HEK293 (cell line): ENCODE measurements around the gene TSHZ2.
A peak's percentile ranks its signal among the peaks of the same experiment; 100 is the strongest.

ENCODE experiments used
- CTCF ChIA-PET: fragments of 350-600 bp; formaldehyde crosslinking; extraction: SDS; loops from one replicate; lab custom pipeline; 2021; ENCODE audit warnings: antibody characterized with exemption; lab: Yijun Ruan, JAX
- POLR2A ChIA-PET: fragments of 300-600 bp; formaldehyde crosslinking; extraction: SDS; loops from one replicate; lab custom pipeline; 2020; ENCODE audit warnings: antibody characterized with exemption, inconsistent platforms; lab: Yijun Ruan, JAX
- H3K27ac ChIP-seq: fragments of 200-500 bp; sonication (Bioruptor generic); 2 replicates; pipeline ENCODE4 v1.5.1; 2014; ENCODE audit warnings: low read depth, low read length, control low read depth, inconsistent platforms; ENCODE audit errors: extremely low read depth
- H3K36me3 ChIP-seq, 2 experiments: fragments of 200-500 bp in 1 of 2; sonication (Bioruptor generic) in 1 of 2; 1 replicate in 1 of 2; 2 replicates in 1 of 2; pipeline ENCODE4 v1.5.1; 2014 to 2017; ENCODE audit warnings: inconsistent platforms in 2 of 2, low read length in 2 of 2; ENCODE audit not compliant: control insufficient read depth in 2 of 2, insufficient read depth in 1 of 2
- H3K4me1 ChIP-seq: fragments of 200-500 bp; sonication (Bioruptor generic); 2 replicates; pipeline ENCODE4 v1.5.1; 2014; ENCODE audit warnings: mild to moderate bottlenecking, low read length, inconsistent platforms; ENCODE audit not compliant: control insufficient read depth, insufficient read depth
- H3K4me3 ChIP-seq: 2 replicates; pipeline ENCODE4 v1.5.1; 2011; ENCODE audit warnings: low read depth, mild to moderate bottlenecking, control low read depth, low read length, moderate library complexity
- H3K9me3 ChIP-seq: fragments of 200-500 bp; sonication (Bioruptor generic); 2 replicates; pipeline ENCODE4 v1.5.1; 2014; ENCODE audit warnings: low read depth, low read length, inconsistent platforms; ENCODE audit not compliant: control insufficient read depth, insufficient read depth
- CTCF ChIP-seq: fragments of 450-650 bp; formaldehyde crosslinking; IDR thresholded peaks from 2 replicates; pipeline ENCODE4 v1.5.1; 2016; ENCODE audit warnings: missing biosample characterization, missing genetic modification characterization
- OSR2 ChIP-seq: fragments of 450-650 bp; formaldehyde crosslinking; IDR thresholded peaks from 2 replicates; pipeline ENCODE4 v1.5.1; 2016; ENCODE audit warnings: missing biosample characterization, missing genetic modification characterization
- OVOL3 ChIP-seq: fragments of 450-650 bp; formaldehyde crosslinking; IDR thresholded peaks from 2 replicates; pipeline ENCODE4 v1.5.1; 2016; ENCODE audit warnings: missing biosample characterization, missing genetic modification characterization
- PRDM6 ChIP-seq: fragments of 450-650 bp; formaldehyde crosslinking; IDR thresholded peaks from 2 replicates; pipeline ENCODE4 v1.5.1; 2017; ENCODE audit warnings: missing biosample characterization, missing genetic modification characterization
- REPIN1 ChIP-seq: fragments of 450-650 bp; formaldehyde crosslinking; IDR thresholded peaks from 2 replicates; pipeline ENCODE4 v1.5.1; 2017; ENCODE audit warnings: missing biosample characterization, missing genetic modification characterization, low read depth
- SCRT1 ChIP-seq: fragments of 450-650 bp; formaldehyde crosslinking; IDR thresholded peaks from 2 replicates; pipeline ENCODE4 v1.5.1; 2016; ENCODE audit warnings: missing biosample characterization, missing genetic modification characterization, borderline replicate concordance
- SCRT2 ChIP-seq: fragments of 450-650 bp; formaldehyde crosslinking; IDR thresholded peaks from 2 replicates; pipeline ENCODE4 v1.5.1; 2016; ENCODE audit warnings: missing biosample characterization, missing genetic modification characterization
- SP7 ChIP-seq: fragments of 450-650 bp; formaldehyde crosslinking; IDR thresholded peaks from 2 replicates; pipeline ENCODE4 v1.5.1; 2016; ENCODE audit warnings: missing biosample characterization, missing genetic modification characterization
- ZEB2 ChIP-seq: fragments of 450-650 bp; formaldehyde crosslinking; IDR thresholded peaks from 2 replicates; pipeline ENCODE4 v1.5.1; 2016; ENCODE audit warnings: missing biosample characterization, missing genetic modification characterization
- ZFP69B ChIP-seq: fragments of 450-650 bp; formaldehyde crosslinking; IDR thresholded peaks from 2 replicates; pipeline ENCODE4 v1.5.1; 2016; ENCODE audit warnings: missing biosample characterization, missing genetic modification characterization
- ZNF114 ChIP-seq: fragments of 450-650 bp; formaldehyde crosslinking; IDR thresholded peaks from 2 replicates; pipeline ENCODE4 v1.5.0; 2017; ENCODE audit warnings: missing biosample characterization, missing genetic modification characterization
- ZNF133 ChIP-seq: fragments of 450-650 bp; formaldehyde crosslinking; IDR thresholded peaks from 2 replicates; pipeline ENCODE4 v1.5.1; 2016; ENCODE audit warnings: missing biosample characterization, missing genetic modification characterization
- ZNF148 ChIP-seq: fragments of 450-650 bp; formaldehyde crosslinking; IDR thresholded peaks from 2 replicates; pipeline ENCODE4 v1.5.0; 2017; ENCODE audit warnings: missing biosample characterization, missing genetic modification characterization, borderline replicate concordance
- ZNF341 ChIP-seq: fragments of 450-650 bp; formaldehyde crosslinking; IDR thresholded peaks from 2 replicates; pipeline ENCODE4; 2016; ENCODE audit warnings: low read depth, missing biosample characterization, missing genetic modification characterization
- ZNF488 ChIP-seq: fragments of 450-650 bp; formaldehyde crosslinking; IDR thresholded peaks from 2 replicates; pipeline ENCODE4 v1.5.1; 2016; ENCODE audit warnings: missing biosample characterization, missing genetic modification characterization
- ZNF514 ChIP-seq: fragments of 450-650 bp; formaldehyde crosslinking; IDR thresholded peaks from 2 replicates; pipeline ENCODE4 v1.5.1; 2016; ENCODE audit warnings: missing biosample characterization, missing genetic modification characterization
- ZNF555 ChIP-seq: fragments of 450-650 bp; formaldehyde crosslinking; conservative IDR thresholded peaks from 2 replicates; pipeline ENCODE4 v1.5.1; 2017; ENCODE audit warnings: missing biosample characterization, mild to moderate bottlenecking, missing genetic modification characterization, inconsistent platforms
- ZNF585B ChIP-seq: fragments of 450-650 bp; formaldehyde crosslinking; IDR thresholded peaks from 2 replicates; pipeline ENCODE4 v1.5.1; 2016; ENCODE audit warnings: missing biosample characterization, missing genetic modification characterization
- ZNF645 ChIP-seq: fragments of 450-650 bp; formaldehyde crosslinking; IDR thresholded peaks from 2 replicates; pipeline ENCODE4; 2016; ENCODE audit warnings: missing biosample characterization, missing genetic modification characterization
- ZNF692 ChIP-seq: fragments of 450-650 bp; formaldehyde crosslinking; IDR thresholded peaks from 2 replicates; pipeline ENCODE4 v1.5.1; 2016; ENCODE audit warnings: missing biosample characterization, missing genetic modification characterization
- ZXDB ChIP-seq: fragments of 450-650 bp; formaldehyde crosslinking; IDR thresholded peaks from 2 replicates; pipeline ENCODE4 v1.5.1; 2016; ENCODE audit warnings: missing biosample characterization, missing genetic modification characterization

The TSHZ2 gene

GRCh38 chr20:53176134-53176533 lies 204.0 kb downstream of the TSHZ2 start:
- Histone ChIP-seq H3K4me1 (no peaks in the 10 kb centered on the region), H3K27ac (no peak overlapping the region), H3K9me3 (no peaks in the 10 kb centered on the region), H3K36me3 (no peaks in the 10 kb centered on the region), H3K4me3 (no peak overlapping the region)
- TF ChIP-seq ZNF514 (tag by site-specific recombination) (no peak), ZNF645 (no peak), SCRT2 (tag by site-specific recombination) (peak; percentile 79), SCRT1 (tag by site-specific recombination) (peak; percentile 58; the same call in 1 of the 2 replicates), OVOL3 (no peak)
- ChIA-PET POLR2A (no interaction called here), CTCF (no interaction called here)

GRCh38 chr20:53177687-53178086 lies 205.5 kb downstream of the TSHZ2 start:
- no peak for TF ChIP-seq ZFP69B
- no peak for TF ChIP-seq ZNF114 (tag by site-specific recombination)
- no peak for TF ChIP-seq PRDM6 (tag by site-specific recombination)
- TF ChIP-seq ZNF341 (tag by site-specific recombination), result no peak
- TF ChIP-seq SP7 (tag by site-specific recombination), result no peak
- no peak for TF ChIP-seq ZNF555 (tag by site-specific recombination)
- TF ChIP-seq CTCF, result no peak
- TF ChIP-seq ZNF488 (tag by site-specific recombination), result no peak
- TF ChIP-seq ZXDB (tag by site-specific recombination), result no peak
- no peaks in the 10 kb centered on the region for H3K36me3 ChIP-seq
- no peak overlapping the region for H3K4me3 ChIP-seq
- H3K4me1 ChIP-seq, result no peaks in the 10 kb centered on the region
- POLR2A ChIA-PET, result no interaction called here
- CTCF ChIA-PET, result interaction anchor here (0.5 to 0.7 kb wide), 2 partner anchors 94 to 779 kb away, joined by 3 read pairs; no protein-coding TSS in a partner anchor
- H3K27ac ChIP-seq, result no peak overlapping the region
- H3K9me3 ChIP-seq, result no peaks in the 10 kb centered on the region

- H3K27ac ChIP-seq, result no peak overlapping the region
- H3K4me3 ChIP-seq, result no peak overlapping the region
- no peaks in the 10 kb centered on the region for H3K36me3 ChIP-seq
- H3K9me3 ChIP-seq, result no peaks in the 10 kb centered on the region
- CTCF ChIA-PET, result no interaction called here
- POLR2A ChIA-PET, result no interaction called here
- no peaks in the 10 kb centered on the region for H3K4me1 ChIP-seq
- TF ChIP-seq OSR2 (tag by site-specific recombination) (no peak), ZNF585B (no peak), REPIN1 (tag by site-specific recombination) (no peak), ZNF133 (tag by site-specific recombination) (no peak), ZNF692 (no peak), ZNF488 (tag by site-specific recombination) (no peak), ZEB2 (tag by site-specific recombination) (no peak), SCRT1 (tag by site-specific recombination) (no peak), ZNF148 (tag by site-specific recombination) (no peak)
These were observed 207.6 kb downstream of the TSHZ2 start for GRCh38 chr20:53179749-53180148.
